Neural cell (in vitro differentiated cells): ENCODE data around the gene SLC7A8. TPM values are rescaled to one million over a fixed set of nuclear protein-coding genes. Genes with fewer than 3 reads are reported as not detected.

Experiments used
- H2AFZ ChIP-seq: fragments of 200-600, 300-800 bp; sonication (generic), shearing (Covaris generic); 2 replicates; pipeline ENCODE4 v1.6.0; 2014; ENCODE audit warnings: low read depth, mild to moderate bottlenecking, antibody characterized with exemption, low read length, moderate library complexity
- H3F3A ChIP-seq: fragments of 200-600 bp; shearing (Covaris generic); 2 replicates; pipeline ENCODE4 v1.6.1; 2016; ENCODE audit warnings: mild to moderate bottlenecking, moderate library complexity, mixed read lengths, antibody characterized with exemption, low read length; ENCODE audit not compliant: insufficient read depth, poor library complexity, severe bottlenecking
- H3K27ac ChIP-seq: fragments of 200-600, 300-800 bp; sonication (generic), shearing (Covaris generic); 2 replicates; pipeline ENCODE4 v1.5.1; 2014; ENCODE audit warnings: mild to moderate bottlenecking, low read length, moderate library complexity
- H3K27me3 ChIP-seq: fragments of 300-800, 200-600 bp; sonication (generic), shearing (Covaris generic); 2 replicates; pipeline ENCODE4 v1.6.0; 2014; ENCODE audit warnings: mild to moderate bottlenecking, low read depth, low read length, moderate library complexity; ENCODE audit not compliant: insufficient read depth
- H3K36me3 ChIP-seq: fragments of 300-800, 200-600 bp; sonication (generic), shearing (Covaris generic); 2 replicates; pipeline ENCODE4 v1.5.1; 2014; ENCODE audit warnings: mild to moderate bottlenecking, antibody characterized with exemption, low read length, moderate library complexity; ENCODE audit not compliant: insufficient read depth
- H3K4me2 ChIP-seq: fragments of 300-800, 200-600 bp; sonication (generic), shearing (Covaris generic); 2 replicates; pipeline ENCODE4 v1.6.0; 2014; ENCODE audit warnings: mild to moderate bottlenecking, low read length
- H3K4me3 ChIP-seq: fragments of 300-800, 200-600 bp; sonication (generic), shearing (Covaris generic); 2 replicates; pipeline ENCODE4 v1.5.1; 2014; ENCODE audit warnings: mild to moderate bottlenecking, low read length, moderate library complexity
- H3K79me2 ChIP-seq: fragments of 200-600 bp; shearing (Covaris generic); replicated peaks from 2 replicates; pipeline ENCODE4 v1.6.0; 2014; ENCODE audit warnings: mild to moderate bottlenecking, low read length, moderate library complexity; ENCODE audit not compliant: insufficient read depth
- H3K9ac ChIP-seq: fragments of 300-800, 200-600 bp; sonication (generic), shearing (Covaris generic); 2 replicates; pipeline ENCODE4 v1.6.1; 2016; ENCODE audit warnings: mild to moderate bottlenecking, low read length, mixed read lengths
- H3K9me2 ChIP-seq: fragments of 200-600 bp; shearing (Covaris generic); 2 replicates; pipeline ENCODE4 v1.6.1; 2016; ENCODE audit warnings: mild to moderate bottlenecking, low read length, mixed read lengths; ENCODE audit not compliant: insufficient read depth
- H3K9me3 ChIP-seq: fragments of 200-600, 300-800 bp; sonication (generic), shearing (Covaris generic); 2 replicates; pipeline ENCODE4 v1.6.1; 2016; ENCODE audit warnings: mild to moderate bottlenecking, mixed run types, low read length, moderate library complexity, mixed read lengths
- H4K20me1 ChIP-seq: fragments of 200-600 bp; shearing (Covaris generic); 2 replicates; pipeline ENCODE4 v1.6.1; 2016; ENCODE audit warnings: mild to moderate bottlenecking, mixed run types; ENCODE audit not compliant: insufficient read depth
- EP300 ChIP-seq: fragments of 450-650 bp; conservative IDR thresholded peaks from 2 replicates; pipeline ENCODE4 v1.6.1; 2014; ENCODE audit warnings: antibody characterized with exemption, mild to moderate bottlenecking, moderate library complexity; ENCODE audit not compliant: poor library complexity, severe bottlenecking
- EZH2 ChIP-seq: fragments of 200-600, 300-800 bp; shearing (Covaris generic), sonication (generic); IDR thresholded peaks from 2 replicates; pipeline ENCODE4 v1.6.1; 2014; ENCODE audit warnings: antibody characterized with exemption, low read length, borderline replicate concordance, mild to moderate bottlenecking; ENCODE audit not compliant: insufficient read depth, poor library complexity, severe bottlenecking
- MXI1 ChIP-seq: fragments of 450-650 bp; conservative IDR thresholded peaks from 2 replicates; pipeline ENCODE4 v1.6.1; 2014; ENCODE audit warnings: antibody characterized with exemption, mild to moderate bottlenecking; ENCODE audit not compliant: poor library complexity, severe bottlenecking
- POLR2AphosphoS5 ChIP-seq: IDR thresholded peaks from 2 replicates; pipeline ENCODE4 v1.6.1; 2012
- RAD21 ChIP-seq: fragments of 450-650 bp; conservative IDR thresholded peaks from 2 replicates; pipeline ENCODE4 v1.6.1; 2014; ENCODE audit warnings: antibody characterized with exemption, mild to moderate bottlenecking, moderate library complexity
- SMC3 ChIP-seq: fragments of 450-650 bp; conservative IDR thresholded peaks from 2 replicates; pipeline ENCODE4 v1.6.1; 2014; ENCODE audit warnings: antibody characterized with exemption, mild to moderate bottlenecking, moderate library complexity; ENCODE audit not compliant: poor library complexity
- TAF1 ChIP-seq: IDR thresholded peaks from 2 replicates; pipeline ENCODE4 v1.6.1; 2012; ENCODE audit warnings: low read depth
- polyA plus RNA-seq: library from polyadenylated mRNA; depleted of rRNA; stranded (reverse); fragments of >200 nt; gene quantifications from 2 replicates; pipeline ENCODE4 v1.2.3, GENCODE V29; 2014
- TF ChIP-seq, protein P1 (sequence below): fragments of 450-650 bp; IDR thresholded peaks from 2 replicates; pipeline ENCODE4 v1.5.1; 2014; ENCODE audit warnings: antibody characterized with exemption, mild to moderate bottlenecking, moderate library complexity; ENCODE audit not compliant: poor library complexity, severe bottlenecking
- TF ChIP-seq, protein P2 (sequence below): IDR thresholded peaks from 2 replicates; pipeline ENCODE4 v1.6.1; 2012; ENCODE audit warnings: borderline replicate concordance

SLC7A8 gene
- polyA plus RNA-seq, 1 donor from 2014 or later = 0.21 TPM

DNA sequence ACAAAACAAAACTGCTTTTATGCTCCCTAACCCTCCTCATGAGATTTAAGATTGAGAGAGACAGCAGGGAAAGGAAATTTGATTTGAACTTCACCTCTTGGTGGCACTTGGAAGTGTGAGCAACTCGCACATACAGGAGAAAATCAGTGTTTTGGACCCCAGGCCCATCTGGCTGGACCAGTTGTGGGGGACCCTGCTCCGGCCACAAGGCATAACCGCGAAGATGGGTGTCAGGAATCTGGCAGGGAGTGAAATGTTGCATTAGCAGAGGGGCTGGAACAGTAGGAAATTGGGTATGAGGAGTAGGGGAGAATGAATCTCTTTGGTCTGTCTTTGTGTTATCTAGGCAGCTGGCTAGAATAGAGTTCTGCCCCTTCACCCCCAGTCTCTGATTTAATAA, 79.9 kb downstream of the SLC7A8 start:
- no peaks in the 10 kb centered on the region for H3K27me3 ChIP-seq
- TF ChIP-seq TAF1 (no peak), POLR2AphosphoS5 (no peak), RAD21 (no peak), EP300 (no peak), MXI1 (no peak), EZH2 (no peak), SMC3 (no peak)
- TF ChIP-seq, protein P1, sequence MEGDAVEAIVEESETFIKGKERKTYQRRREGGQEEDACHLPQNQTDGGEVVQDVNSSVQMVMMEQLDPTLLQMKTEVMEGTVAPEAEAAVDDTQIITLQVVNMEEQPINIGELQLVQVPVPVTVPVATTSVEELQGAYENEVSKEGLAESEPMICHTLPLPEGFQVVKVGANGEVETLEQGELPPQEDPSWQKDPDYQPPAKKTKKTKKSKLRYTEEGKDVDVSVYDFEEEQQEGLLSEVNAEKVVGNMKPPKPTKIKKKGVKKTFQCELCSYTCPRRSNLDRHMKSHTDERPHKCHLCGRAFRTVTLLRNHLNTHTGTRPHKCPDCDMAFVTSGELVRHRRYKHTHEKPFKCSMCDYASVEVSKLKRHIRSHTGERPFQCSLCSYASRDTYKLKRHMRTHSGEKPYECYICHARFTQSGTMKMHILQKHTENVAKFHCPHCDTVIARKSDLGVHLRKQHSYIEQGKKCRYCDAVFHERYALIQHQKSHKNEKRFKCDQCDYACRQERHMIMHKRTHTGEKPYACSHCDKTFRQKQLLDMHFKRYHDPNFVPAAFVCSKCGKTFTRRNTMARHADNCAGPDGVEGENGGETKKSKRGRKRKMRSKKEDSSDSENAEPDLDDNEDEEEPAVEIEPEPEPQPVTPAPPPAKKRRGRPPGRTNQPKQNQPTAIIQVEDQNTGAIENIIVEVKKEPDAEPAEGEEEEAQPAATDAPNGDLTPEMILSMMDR = no peak
- TF ChIP-seq, protein P2, sequence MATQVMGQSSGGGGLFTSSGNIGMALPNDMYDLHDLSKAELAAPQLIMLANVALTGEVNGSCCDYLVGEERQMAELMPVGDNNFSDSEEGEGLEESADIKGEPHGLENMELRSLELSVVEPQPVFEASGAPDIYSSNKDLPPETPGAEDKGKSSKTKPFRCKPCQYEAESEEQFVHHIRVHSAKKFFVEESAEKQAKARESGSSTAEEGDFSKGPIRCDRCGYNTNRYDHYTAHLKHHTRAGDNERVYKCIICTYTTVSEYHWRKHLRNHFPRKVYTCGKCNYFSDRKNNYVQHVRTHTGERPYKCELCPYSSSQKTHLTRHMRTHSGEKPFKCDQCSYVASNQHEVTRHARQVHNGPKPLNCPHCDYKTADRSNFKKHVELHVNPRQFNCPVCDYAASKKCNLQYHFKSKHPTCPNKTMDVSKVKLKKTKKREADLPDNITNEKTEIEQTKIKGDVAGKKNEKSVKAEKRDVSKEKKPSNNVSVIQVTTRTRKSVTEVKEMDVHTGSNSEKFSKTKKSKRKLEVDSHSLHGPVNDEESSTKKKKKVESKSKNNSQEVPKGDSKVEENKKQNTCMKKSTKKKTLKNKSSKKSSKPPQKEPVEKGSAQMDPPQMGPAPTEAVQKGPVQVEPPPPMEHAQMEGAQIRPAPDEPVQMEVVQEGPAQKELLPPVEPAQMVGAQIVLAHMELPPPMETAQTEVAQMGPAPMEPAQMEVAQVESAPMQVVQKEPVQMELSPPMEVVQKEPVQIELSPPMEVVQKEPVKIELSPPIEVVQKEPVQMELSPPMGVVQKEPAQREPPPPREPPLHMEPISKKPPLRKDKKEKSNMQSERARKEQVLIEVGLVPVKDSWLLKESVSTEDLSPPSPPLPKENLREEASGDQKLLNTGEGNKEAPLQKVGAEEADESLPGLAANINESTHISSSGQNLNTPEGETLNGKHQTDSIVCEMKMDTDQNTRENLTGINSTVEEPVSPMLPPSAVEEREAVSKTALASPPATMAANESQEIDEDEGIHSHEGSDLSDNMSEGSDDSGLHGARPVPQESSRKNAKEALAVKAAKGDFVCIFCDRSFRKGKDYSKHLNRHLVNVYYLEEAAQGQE = no peak

DNA sequence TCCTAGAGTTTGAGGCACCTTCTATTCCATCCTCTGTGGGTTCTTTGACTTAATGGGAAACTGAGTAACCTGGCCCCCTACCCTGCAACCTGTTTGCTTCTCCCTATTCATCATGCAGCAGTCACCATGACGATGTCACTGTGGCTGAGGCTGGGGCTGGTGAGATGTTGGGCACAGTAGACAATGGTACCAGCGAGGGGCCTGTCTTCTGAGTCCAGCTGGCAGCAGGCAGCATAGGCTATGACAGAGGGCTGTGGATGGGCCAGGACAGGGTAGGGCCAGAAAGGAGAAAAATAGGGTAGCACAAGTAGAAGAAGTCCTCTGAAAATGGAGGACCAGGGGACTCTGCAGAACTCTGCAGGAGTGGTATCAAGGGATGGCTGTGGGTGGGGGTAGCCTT, 80.7 kb downstream of the SLC7A8 start:
- TF ChIP-seq, protein P2 = no peak
- no peak for TF ChIP-seq POLR2AphosphoS5
- TF ChIP-seq EP300 = no peak
- no peak for TF ChIP-seq SMC3
- TF ChIP-seq, protein P1 = no peak
- no peak for TF ChIP-seq RAD21
- no peak for TF ChIP-seq MXI1
- no peak for TF ChIP-seq TAF1
- TF ChIP-seq EZH2 = no peak
- Histone ChIP-seq H2AFZ (no peak overlapping the region), H3K9me2 (no peaks in the 10 kb centered on the region), H3K9me3 (no peaks in the 10 kb centered on the region), H3K36me3 (no peaks in the 10 kb centered on the region), H3K79me2 (no peaks in the 10 kb centered on the region), H3K4me3 (no peak overlapping the region), H3K4me2 (no peak overlapping the region), H3K27me3 (no peaks in the 10 kb centered on the region), H3F3A (no peaks in the 10 kb centered on the region), H4K20me1 (no peaks in the 10 kb centered on the region), H3K9ac (no peak overlapping the region), H3K27ac (no peak overlapping the region)

More for the DNA sequence above, 79.9 kb downstream of the SLC7A8 start:
- H3K9me3 ChIP-seq = no peaks in the 10 kb centered on the region
- H4K20me1 ChIP-seq = no peaks in the 10 kb centered on the region
- H3K4me2 ChIP-seq = no peak overlapping the region
- no peaks in the 10 kb centered on the region for H3K9me2 ChIP-seq
- H3K36me3 ChIP-seq = no peaks in the 10 kb centered on the region
- H3F3A ChIP-seq = no peaks in the 10 kb centered on the region
- H3K27ac ChIP-seq = no peak overlapping the region
- H3K79me2 ChIP-seq = no peaks in the 10 kb centered on the region
- no peak overlapping the region for H2AFZ ChIP-seq
- H3K9ac ChIP-seq = no peak overlapping the region
- no peak overlapping the region for H3K4me3 ChIP-seq
